Stimulated activated CD4-positive, alpha-beta T cell treated with anti-CD3 and anti-CD28 coated beads, Interleukin-12 subunit alpha, Interleukin-12 subunit beta, amount 100 ng/mL, for 24 hours (primary cell): ENCODE results near the gene PPFIBP1.

Source experiments
- DNase-seq, 2 experiments: peaks; one replicate each; pipeline ENCODE4 v3.0.0-alpha.2; 2020; ENCODE audit warnings: low read depth in 2 of 2

Gene PPFIBP1

DNA sequence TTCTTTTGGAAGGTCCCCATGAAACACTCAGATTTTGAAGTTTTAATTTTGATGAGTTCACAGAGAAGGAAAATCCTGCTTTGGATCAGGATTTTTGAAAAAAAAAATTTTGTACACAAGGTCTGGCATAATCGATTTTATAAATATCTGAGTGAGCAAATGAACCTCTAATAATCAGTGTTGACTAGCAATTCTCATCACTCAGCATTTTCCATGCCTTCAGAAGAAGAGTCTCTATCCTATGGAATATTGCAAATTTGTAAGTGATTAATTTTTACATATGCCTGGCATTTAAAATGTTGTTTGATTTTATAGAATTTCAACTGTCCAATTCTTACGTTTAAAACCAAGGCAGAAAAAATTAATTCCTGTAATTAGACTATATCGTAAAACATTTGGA, 141.7 kb downstream of the PPFIBP1 start:
- DNase-seq: no peak

DNA sequence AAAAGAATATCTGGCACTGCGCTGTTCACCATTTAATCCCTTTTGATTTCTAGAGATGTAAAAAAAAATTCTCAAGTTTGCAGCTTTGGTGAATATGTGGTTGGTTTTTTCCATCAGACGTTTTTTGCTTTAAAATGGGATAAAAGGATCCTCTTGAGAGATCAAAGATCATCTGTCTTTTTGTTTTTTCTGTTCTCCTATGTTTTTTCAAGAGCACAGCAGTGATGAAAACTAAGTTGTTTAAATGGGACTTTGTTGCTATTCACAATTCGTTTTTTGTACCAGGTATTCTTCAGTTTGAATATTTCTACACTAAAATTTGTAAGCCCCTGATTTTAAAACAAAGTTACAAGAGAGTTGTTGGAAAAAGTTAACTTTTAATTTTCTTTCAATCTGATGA, 142.5 kb downstream of the PPFIBP1 start:
- no peak for DNase-seq

DNA sequence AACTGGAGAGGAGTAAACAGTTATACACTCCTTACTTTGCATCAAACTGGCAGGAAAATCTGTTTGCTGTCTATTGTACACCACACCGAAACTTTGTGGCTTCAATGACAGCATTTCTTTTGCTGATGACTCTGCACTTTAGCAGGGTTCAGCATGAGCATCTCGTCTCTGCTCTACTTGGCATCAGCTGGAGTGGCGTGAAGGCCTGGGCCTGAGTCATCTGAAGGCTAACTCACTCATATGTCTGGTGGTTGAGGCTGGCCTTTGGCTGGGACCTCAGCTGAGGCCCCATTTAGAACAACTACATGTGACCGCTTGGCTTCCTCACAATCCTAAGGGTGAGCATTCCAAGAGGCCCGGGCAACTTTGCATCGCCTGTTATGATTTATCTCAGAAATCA, 143.5 kb downstream of the PPFIBP1 start:
- DNase-seq: no peak

DNA sequence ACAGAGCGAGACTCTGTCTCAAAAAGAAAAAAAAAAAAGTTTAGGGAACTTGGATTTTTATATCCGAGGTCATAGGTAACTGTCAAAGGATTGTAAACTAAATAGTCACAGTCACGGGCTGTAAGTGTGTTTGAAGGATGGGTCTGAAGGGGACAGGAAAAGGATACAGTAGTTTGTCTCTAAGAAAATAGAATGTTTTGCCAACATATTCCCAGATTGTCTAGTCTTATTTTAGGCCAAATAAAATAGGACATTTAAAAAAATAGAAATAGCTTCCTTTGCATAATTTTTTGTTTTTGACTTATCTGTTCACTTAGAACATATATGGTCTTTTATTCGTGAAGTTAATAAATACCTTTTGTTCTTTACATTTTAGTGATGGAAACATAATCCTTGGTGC, 148.0 kb downstream of the PPFIBP1 start:
- no peak for DNase-seq

DNA sequence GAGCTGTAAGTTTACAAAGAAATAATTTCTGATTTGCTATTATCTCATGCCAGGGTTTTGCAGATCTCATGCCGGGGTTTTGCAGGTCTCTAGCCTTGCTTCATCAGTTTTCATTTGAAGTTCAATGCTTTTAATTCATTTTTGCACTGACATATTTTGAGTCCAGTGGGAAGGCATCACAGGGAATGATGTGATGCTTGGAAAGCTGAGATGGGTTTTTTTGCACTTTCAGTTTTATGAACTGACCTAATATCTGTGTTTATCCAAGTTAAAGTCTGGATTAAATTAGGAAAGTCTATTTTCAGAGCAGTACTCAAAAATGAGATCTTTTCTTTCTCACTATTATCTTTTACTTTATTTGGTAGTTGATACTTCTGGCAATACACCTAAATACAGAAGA, 148.6 kb downstream of the PPFIBP1 start:
- DNase-seq: no peak

DNA sequence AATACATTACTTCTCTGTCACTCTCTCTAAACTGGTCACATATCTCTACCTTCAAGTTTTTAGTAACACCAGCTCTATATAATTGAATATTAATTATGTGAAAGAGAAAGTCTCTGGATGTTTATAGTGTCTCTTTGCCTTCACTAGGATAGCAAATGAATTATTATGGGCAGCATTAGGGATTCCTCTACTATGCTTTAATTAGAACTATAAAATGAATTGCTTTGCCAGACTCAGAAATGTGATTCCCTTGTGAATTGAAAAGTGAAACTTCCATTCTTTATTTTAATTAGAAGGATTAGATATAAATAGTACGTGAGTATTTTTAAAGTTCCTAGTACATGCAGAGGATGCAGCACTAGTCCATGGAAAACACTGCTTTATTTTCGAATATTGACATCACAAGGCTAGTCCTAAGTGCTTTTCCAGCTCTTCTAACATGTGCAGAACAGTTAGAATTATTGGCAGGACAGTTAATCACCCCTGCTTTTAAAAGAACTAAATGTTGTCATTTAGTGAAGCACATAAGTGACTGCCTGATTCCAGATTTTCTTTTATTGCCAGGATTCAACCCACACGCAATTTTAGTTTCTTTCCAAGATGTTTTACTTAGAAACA, 149.2 kb downstream of the PPFIBP1 start:
- DNase-seq: no peak

DNA sequence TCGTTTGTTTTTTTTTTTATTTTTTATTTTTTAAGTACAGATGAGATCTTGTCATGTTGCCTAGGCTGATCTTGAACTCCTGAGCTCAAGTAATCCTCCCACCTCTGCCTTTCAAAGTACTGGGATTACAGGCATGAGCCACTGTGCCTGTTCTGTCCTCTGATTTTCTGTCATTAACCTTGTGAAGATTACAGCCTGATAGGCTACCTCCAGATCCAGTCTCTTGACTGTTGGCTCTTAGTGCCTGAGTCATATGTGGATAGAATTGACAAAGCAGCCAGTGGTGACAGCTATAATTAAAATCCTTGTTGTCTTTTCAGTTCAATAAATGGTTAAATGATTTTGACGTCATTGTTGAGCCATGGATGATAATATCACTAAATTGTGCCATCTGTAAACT, 151.0 kb downstream of the PPFIBP1 start:
- no peak for DNase-seq

DNA sequence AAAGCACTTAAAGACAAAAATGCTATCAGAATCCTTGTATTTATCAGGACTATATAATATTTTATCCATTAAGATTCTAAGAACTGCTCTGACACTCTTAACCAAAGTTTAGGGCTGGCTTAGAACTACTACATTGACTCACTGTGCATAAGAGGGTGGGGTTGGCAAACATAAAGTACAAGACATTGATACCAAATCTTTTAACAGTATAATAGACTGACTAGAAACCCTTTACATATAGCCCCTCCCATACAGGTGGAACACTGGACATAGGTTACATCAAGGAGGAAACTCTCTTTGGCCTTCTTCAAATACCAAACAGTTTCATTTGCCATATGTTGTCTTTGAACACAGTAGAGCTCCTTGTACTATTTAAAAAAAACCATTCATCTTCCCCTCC, 156.6 kb downstream of the PPFIBP1 start:
- no peak for DNase-seq

DNA sequence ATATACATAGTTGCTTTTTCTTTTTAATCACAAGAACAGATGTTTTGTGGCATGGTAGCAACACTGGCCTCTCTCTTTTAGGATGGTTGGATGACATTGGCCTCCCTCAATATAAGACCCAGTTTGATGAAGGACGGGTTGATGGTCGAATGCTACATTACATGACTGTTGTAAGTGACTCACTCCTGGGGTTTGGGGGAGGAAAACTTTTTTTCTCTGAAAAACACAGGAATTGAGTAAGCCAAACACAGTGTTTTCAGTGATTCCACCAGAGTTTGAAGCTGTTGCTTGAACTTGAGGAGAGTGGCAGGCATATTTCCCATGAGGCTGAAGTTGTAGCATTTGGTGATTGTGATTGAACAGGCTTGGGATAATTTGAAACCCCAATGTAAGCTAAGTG, 158.5 kb downstream of the PPFIBP1 start:
- DNase-seq: no peak

DNA sequence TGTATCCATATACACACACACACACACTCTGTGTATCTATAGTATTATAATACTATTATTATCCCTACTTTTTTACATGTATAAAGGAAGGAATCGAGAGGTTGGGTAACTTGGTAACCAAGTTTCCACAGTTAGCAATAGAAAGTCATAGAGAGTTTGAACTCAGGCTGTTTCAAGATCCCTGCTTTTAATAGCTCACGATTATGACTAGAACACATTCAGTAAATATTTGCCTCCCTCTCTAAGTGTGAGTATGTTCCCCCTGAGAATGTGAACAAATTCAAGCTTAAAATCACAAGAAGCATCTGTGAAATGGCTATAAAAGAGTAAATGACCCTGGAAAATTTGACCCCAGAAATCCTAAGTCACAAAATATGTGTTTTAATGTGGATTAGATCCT, 161.3 kb downstream of the PPFIBP1 start:
- no peak for DNase-seq

DNA sequence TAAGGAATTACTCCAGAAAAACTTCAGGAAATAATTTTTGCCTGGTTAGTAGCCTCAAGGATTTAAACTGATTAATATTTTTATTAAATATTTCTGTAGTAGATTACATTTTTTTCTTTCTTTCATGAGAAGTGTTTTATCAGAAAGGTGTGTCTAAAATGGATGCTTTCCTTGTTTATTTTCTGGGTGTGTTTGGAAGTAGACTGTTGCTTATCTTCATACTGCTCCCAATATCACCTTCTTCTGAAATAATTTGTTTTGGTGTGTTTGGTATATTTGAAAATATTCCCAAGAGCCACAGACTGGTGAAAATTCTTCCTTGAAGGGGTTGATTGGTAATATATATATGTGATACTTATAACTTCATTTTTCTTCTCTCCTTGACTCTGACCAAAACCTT, 162.1 kb downstream of the PPFIBP1 start:
- DNase-seq: no peak

DNA sequence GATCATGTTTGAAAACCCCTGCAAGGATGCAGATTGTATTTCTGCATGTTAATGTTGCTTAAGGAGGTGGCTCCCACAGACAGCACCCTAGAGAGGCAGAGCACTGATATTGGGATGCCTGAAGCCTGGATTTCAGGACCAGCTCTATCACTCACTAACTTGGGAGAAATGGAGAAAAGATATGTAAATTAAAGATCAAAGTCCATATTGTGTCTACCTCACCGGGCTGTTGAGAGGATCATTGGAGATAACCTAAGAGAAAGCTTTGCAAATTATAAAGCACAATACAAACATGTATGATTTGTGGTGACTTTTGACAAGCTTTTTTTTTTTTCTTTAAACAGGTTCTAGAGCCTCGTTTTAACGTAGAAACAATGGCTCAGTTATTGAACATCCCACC, 164.7 kb downstream of the PPFIBP1 start:
- no peak for DNase-seq

DNA sequence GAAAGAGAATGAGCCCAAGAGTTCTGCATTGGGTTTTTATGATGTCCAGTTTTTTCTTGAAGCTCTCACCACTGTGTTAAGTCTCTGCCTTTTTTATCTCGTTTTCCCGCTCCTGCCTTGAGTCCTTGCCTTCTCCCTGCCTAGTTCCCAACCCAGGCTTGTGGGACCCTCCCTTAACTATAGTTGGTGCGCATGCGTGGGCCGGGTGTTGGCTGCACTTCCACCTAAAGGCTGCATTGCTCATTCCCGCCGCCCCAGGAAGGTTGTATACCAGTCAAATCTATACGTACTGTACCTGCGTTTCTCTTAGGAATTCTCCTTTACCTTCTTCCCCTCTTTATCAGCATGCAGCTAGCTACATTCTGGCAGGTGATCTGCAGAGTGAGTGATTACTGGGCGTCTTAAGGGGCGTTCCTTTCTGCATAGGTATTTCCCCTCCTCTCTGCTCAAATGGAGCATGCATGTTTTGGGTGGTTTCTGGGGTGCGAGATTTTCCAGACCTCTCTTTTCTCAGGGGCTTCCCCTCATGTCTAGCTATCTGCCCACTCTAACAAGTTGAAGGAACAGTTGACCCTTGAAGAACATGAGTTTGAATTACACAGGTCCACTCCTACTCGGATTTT, 165.7 kb downstream of the PPFIBP1 start:
- DNase-seq: no peak

DNA sequence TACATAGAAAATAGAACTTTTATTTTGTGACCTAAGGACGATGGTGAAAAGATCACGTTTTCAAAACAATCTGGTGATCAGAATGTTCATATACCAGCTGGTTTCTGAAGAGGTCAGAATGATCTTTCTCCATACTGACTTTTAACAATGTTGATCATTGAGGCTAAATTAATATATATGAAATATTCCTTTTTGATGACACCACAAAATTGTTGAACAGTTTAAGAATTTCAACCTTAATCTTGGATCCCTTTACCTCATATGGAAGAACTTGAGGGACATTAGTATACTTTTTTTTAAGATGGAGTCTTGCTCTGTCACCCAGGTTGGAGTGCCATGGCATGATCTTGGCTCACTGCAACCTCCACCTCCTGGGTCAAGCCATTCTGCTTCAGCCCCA, 169.4 kb downstream of the PPFIBP1 start:
- no peak for DNase-seq

DNA sequence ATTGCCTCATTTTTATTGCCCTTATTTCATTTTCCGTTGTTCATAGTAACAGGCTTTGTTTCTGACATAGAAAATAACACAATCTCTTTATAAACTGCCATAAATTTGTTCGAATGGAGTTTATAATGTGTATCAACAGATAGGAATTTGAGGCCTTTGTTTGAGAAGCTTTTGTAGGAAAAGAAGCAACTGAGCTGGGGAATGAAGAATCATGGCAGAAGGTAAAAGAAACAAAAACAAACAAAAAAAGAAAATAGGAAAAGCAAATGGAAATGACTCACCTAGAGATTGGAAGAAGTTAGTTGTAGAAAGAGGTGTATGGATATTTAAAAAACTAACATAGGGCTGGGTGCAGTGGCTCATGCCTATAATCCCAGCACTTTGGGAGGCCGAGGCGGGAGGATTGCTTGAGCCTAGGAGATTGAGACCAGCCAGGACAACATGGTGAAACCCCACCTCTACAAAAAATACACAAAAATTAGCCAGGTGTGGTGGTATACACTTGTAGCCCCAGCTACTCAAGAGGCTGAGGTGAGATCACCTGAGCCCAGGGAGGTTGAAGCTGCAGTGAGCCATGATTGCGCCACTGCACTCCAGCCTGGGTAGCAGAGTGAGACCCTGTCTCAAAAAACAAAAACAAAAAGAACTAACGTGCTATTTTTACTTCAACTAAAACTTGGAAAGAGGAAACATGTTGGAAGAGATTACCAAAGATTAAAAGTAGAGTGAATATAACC, 171.7 kb downstream of the PPFIBP1 start:
- no peak for DNase-seq

DNA sequence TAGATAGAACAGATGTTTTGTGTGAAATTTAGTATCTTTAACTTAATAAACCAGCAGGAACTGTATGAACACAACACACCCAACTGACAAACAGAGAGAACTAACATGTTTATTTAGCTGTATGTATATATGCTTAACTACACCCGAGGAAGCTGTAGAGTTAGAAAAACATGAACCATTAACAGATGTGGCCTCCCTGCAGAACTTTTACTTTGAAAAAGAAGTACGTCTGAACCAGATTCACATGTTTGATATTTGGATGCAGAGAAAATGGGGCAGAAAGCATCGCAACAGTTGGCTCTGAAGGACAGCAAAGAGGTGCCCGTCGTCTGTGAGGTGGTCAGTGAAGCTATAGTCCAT, 172.3 kb downstream of the PPFIBP1 start, which contains the start of gene REP15:
REP15 (plus strand) TSS at position 155 of the 360 bp plus-strand sequence; CDS start at position 271, 116 bp downstream.
- no peak for DNase-seq

DNA sequence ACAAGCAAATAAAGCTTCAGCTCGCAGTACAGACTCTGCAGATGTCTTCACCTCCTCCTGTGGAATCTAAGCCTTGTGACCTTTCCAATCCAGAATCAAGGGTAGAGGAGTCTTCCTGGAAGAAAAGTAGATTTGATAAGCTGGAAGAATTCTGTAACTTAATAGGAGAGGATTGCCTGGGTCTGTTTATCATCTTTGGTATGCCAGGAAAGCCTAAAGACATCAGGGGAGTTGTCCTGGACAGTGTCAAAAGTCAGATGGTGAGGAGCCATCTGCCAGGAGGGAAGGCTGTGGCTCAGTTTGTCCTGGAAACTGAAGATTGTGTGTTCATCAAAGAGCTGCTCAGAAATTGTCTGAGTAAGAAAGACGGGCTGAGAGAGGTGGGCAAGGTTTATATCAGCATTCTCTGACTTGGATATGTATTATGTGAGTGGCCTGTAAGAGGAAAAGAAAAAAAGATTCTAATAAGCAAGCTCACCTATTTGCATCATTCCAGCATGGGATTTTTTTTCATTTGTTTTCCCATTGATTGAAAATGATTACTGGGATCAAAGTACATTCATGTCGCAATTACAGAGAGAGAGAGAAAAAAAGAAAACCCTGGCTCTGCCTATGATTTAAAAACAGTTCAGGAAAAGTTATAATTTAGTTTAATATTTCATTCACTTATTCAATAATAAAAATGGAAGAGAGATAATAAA, 173.0 kb downstream of the PPFIBP1 start:
- no peak for DNase-seq

DNA sequence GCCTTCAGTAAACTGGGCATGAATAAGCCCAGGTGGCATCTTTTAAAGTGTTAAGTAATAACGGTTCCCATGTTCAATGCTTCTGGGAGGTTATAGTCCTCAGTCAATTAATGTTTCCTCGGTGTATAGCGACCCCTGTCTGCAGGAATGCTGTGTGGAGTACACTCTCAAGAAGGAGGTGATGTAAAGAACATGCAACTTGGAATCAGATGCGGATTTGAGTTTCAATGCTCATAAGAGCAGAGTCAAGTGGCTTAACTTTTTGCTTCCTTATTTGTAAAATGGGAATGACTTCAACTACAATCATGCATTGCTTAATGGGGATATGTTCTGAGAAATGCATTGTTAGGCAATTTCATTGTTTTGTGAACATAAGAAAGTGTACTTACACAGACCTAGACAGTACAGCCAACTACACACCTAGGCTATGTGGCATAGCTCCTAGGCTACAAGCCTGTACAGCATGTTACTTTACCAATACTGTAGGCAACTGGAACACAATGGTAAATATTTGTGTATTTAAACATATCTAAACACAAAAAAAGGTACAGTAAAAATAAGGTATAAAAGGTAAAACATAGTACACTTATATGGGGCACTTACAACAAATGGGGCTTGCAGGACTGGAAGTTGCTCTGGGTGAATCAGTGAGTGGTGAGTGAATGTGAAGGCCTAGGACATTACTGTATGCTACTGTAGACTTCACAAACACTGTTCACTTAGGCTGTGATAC, 179.9 kb downstream of the PPFIBP1 start:
- peak; percentile 36 to 70 for DNase-seq

DNA sequence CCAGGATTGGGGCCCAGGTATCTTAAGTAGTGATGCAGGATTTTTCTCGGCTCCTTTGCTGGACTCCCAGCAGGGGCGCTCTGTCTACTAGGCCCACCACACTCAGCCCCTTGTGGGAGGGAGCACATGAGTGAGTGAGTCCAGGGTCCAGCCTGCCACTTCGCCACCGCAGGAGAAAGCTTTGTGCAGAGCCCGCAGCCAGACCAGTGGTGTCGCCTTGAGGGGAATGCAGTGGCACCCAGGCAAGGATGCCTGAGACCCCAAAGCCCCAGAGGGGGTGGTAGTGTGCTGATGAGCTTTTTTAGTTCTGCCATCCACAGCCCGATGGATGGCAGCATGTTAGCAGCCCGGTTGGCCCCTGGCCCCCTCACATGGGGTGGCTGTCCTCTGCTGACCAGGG, 181.3 kb downstream of the PPFIBP1 start:
- DNase-seq: no peak

DNA sequence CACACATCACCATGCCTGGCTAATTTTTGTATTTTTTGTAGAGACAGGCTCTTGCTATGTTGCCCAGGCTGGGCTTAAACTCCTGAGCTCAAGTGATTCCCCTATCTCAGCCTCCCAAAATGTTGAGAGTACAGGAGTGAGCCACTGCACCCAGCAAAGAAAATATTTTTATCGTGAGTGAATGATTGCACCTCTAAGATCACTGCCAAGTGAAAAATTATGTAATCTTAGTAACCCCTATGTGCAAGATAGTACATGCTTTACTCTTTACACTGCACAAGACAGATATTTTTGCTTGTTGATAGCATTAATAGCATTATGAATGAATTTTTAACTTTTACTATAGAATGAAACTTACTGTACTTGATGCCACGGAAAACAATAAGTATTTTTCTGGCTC, 183.2 kb downstream of the PPFIBP1 start:
- no peak for DNase-seq

DNA sequence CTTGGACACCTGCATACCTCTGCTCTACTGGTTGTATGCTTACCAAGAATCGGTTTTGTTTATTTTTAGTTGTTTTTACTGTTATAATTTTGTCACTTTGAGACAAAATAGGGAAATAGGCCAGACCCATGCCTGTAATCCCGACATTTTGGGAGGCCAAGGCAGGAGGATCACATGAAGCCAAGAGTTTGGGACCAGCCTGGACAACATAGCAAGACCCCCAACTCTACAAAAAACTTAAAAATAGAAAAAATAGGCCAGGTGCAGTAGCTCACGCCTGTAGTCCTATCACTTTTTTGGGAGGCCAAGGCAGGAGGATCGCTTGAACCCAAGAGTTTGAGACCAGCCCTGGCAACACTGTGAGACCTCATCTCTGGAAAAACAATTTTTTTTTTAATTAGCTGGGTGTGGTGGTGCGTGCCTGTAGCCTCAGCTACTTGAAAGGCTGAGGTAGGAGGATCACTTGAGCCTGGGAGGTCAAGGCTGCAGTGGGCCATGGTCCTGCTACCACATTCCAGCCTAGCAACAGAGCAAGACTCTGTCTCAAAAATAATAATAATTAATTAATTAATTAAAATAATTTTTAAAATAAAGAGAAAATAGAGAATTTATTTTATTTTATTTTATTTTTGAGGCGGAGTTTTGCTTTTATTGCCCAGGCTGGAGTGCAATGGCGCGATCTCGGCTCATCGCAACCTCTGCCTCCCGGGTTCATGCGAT, 185.4 kb downstream of the PPFIBP1 start:
- no peak for DNase-seq
